ENCODE measurements around the gene DYNC2H1. TPM values are rescaled to one million over a fixed set of nuclear protein-coding genes. Genes with fewer than 3 reads are reported as not detected.

The DYNC2H1 gene
- total RNA-seq, 1 experiment from 2014 or later, result 12.4 TPM

DNA sequence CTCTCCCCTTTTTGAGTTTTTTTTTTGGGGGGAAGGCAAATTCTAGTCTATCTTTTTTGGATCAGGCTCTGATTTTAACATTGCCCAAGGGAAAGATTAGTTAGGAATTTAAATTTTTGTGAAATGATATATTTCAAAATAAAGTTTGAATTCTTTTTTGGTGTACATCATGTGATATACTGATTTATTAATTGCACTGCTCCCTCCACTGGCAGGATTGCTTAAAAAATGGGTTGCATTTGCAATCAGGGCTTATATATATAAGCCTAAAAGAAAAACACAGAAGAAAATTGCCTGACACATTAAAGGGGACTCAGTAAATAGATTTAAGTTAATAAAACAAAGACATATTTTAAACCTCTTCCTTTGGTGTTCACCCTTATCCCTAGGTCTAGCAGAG, 1.2 kb downstream of the DYNC2H1 start:
- intact Hi-C loops (cut with micrococcal nuclease; ENCODE audit: unreplicated experiment) (no loop called here), in situ Hi-C loops (cut with HindIII; ENCODE audit: low pct_unique_long_range_greater_than_20kb, low sequenced_read_pairs) (no loop called here)
- Histone ChIP-seq H3K9me3 (ENCODE audit: control insufficient read depth, insufficient read depth, low read depth, low read length) (no peaks in the 10 kb centered on the region), H3K27me3 (ENCODE audit: control insufficient read depth, insufficient read depth, low read length) (no peaks in the 10 kb centered on the region), H3K36me3 (ENCODE audit: control insufficient read depth, insufficient read depth, low read length) (no peaks in the 10 kb centered on the region), H3K4me1 (ENCODE audit: control insufficient read depth, insufficient read depth, low read length) (peaks cover 6% of the 10 kb centered on the region; the same call in 1 of the 2 replicates), H3K4me3 (ENCODE audit: low read depth in 2 of 2, low read length in 2 of 2) (peak overlapping the region; percentile 84 to 92), H3K27ac (ENCODE audit: low read length) (no peak overlapping the region)
- no peak for DNase-seq (ENCODE audit: low read depth, low spot score)
- BruUV-seq (replicated peaks), result no TSS peak
- POLR2A ChIA-PET, result no interaction called here
- CTCF ChIA-PET, result no interaction called here
- no peak for TF ChIP-seq POLR2AphosphoS5 (IDR thresholded peaks at IDR 0.05; ENCODE audit: low read depth, low read length)
- TF ChIP-seq, protein P1, sequence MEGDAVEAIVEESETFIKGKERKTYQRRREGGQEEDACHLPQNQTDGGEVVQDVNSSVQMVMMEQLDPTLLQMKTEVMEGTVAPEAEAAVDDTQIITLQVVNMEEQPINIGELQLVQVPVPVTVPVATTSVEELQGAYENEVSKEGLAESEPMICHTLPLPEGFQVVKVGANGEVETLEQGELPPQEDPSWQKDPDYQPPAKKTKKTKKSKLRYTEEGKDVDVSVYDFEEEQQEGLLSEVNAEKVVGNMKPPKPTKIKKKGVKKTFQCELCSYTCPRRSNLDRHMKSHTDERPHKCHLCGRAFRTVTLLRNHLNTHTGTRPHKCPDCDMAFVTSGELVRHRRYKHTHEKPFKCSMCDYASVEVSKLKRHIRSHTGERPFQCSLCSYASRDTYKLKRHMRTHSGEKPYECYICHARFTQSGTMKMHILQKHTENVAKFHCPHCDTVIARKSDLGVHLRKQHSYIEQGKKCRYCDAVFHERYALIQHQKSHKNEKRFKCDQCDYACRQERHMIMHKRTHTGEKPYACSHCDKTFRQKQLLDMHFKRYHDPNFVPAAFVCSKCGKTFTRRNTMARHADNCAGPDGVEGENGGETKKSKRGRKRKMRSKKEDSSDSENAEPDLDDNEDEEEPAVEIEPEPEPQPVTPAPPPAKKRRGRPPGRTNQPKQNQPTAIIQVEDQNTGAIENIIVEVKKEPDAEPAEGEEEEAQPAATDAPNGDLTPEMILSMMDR (IDR thresholded peaks at IDR 0.05), result peak; percentile 48; the same call in 1 of the 2 replicates
- no peak for ATAC-seq

DNA sequence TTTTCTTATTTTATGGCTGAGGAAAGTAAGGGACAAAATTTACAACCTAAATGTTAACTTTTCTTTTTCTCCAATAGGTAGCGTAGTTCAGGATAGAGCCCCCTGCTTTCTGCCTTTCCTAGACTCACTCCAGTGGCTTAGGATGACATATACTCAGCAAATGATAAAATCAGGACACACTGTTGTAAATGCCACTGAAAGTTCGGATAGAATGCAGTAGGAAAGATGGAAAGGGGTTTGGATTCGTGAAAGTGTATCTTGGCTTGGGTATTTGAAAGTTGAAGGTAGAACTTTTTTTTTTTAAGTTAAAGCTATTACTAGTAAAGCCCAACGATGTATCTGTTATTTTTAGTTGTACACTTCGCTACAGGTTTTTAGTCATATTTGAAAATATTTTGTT, 2.2 kb downstream of the DYNC2H1 start:
- in situ Hi-C loops (cut with HindIII; ENCODE audit: low pct_unique_long_range_greater_than_20kb, low sequenced_read_pairs) (no loop called here), intact Hi-C loops (cut with micrococcal nuclease; ENCODE audit: unreplicated experiment) (no loop called here)
- H3K4me3 ChIP-seq (ENCODE audit: low read depth in 2 of 2, low read length in 2 of 2), result no peak overlapping the region
- H3K4me1 ChIP-seq (ENCODE audit: control insufficient read depth, insufficient read depth, low read length), result peaks cover 6% of the 10 kb centered on the region; the same call in 1 of the 2 replicates
- no peak for TF ChIP-seq POLR2AphosphoS5 (IDR thresholded peaks at IDR 0.05; ENCODE audit: low read depth, low read length)
- TF ChIP-seq, protein P2, sequence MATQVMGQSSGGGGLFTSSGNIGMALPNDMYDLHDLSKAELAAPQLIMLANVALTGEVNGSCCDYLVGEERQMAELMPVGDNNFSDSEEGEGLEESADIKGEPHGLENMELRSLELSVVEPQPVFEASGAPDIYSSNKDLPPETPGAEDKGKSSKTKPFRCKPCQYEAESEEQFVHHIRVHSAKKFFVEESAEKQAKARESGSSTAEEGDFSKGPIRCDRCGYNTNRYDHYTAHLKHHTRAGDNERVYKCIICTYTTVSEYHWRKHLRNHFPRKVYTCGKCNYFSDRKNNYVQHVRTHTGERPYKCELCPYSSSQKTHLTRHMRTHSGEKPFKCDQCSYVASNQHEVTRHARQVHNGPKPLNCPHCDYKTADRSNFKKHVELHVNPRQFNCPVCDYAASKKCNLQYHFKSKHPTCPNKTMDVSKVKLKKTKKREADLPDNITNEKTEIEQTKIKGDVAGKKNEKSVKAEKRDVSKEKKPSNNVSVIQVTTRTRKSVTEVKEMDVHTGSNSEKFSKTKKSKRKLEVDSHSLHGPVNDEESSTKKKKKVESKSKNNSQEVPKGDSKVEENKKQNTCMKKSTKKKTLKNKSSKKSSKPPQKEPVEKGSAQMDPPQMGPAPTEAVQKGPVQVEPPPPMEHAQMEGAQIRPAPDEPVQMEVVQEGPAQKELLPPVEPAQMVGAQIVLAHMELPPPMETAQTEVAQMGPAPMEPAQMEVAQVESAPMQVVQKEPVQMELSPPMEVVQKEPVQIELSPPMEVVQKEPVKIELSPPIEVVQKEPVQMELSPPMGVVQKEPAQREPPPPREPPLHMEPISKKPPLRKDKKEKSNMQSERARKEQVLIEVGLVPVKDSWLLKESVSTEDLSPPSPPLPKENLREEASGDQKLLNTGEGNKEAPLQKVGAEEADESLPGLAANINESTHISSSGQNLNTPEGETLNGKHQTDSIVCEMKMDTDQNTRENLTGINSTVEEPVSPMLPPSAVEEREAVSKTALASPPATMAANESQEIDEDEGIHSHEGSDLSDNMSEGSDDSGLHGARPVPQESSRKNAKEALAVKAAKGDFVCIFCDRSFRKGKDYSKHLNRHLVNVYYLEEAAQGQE (IDR thresholded peaks at IDR 0.05; ENCODE audit: insufficient read depth in 1 of 2, low read depth in 2 of 2, low read length in 1 of 2), result no peak
- no peak for TF ChIP-seq TCF7L2 (IDR thresholded peaks at IDR 0.05; ENCODE audit: low read depth, low read length)
- TF ChIP-seq, protein P1 (IDR thresholded peaks at IDR 0.05), result no peak
- no peak for TF ChIP-seq SIN3A (IDR thresholded peaks at IDR 0.05; ENCODE audit: borderline replicate concordance, insufficient read depth, low read depth, low read length)
- H3K36me3 ChIP-seq (ENCODE audit: control insufficient read depth, insufficient read depth, low read length), result no peaks in the 10 kb centered on the region
- ChIA-PET CTCF (interaction anchor here (0.6 kb wide), 1 partner anchor 22 kb away, joined by 3 read pairs; no protein-coding TSS in a partner anchor), POLR2A (no interaction called here)
- H3K27ac ChIP-seq (ENCODE audit: low read length), result no peak overlapping the region
- no peak for ATAC-seq
- no TSS peak for BruUV-seq (replicated peaks)
- H3K9me3 ChIP-seq (ENCODE audit: control insufficient read depth, insufficient read depth, low read depth, low read length), result no peaks in the 10 kb centered on the region
- H3K27me3 ChIP-seq (ENCODE audit: control insufficient read depth, insufficient read depth, low read length), result no peaks in the 10 kb centered on the region
- no peak for DNase-seq (ENCODE audit: low read depth, low spot score)

Measured in Panc1 (cell line).